Measurements from ENCODE around the gene PLP1.
"Not testable (repeated sequence)": the region's sequence is repeated elsewhere in the genome, so short reads cannot be mapped to it uniquely, and the experiment has no call there.

The PLP1 gene

GRCh38 chrX:103780336-103781061 is 3.9 kb downstream of the PLP1 start:
- no peak for DNase-seq (ENCODE audit: low spot score)

- DNase-seq (ENCODE audit: low spot score), result no peak
Measured at GRCh38 chrX:103781062-103781402, 4.4 kb downstream of the PLP1 start.

GRCh38 chrX:103781706-103782105 is 5.1 kb downstream of the PLP1 start:
- no peak for DNase-seq (ENCODE audit: low spot score)

- no peak for DNase-seq (ENCODE audit: low spot score)
Measured at GRCh38 chrX:103782640-103783039, 6.0 kb downstream of the PLP1 start.

GRCh38 chrX:103783196-103783595 is 6.6 kb downstream of the PLP1 start:
- DNase-seq (ENCODE audit: low spot score), result no peak

- no peak for DNase-seq (ENCODE audit: low spot score)
Measured at GRCh38 chrX:103783971-103784370, 7.3 kb downstream of the PLP1 start.

- no peak for DNase-seq (ENCODE audit: low spot score)
Measured at GRCh38 chrX:103789004-103789403, 12.4 kb downstream of the PLP1 start.

- no peak for DNase-seq (ENCODE audit: low spot score)
Measured at GRCh38 chrX:103791228-103791627, 14.6 kb downstream of the PLP1 start.

GRCh38 chrX:103791826-103792485 is 15.3 kb downstream of the PLP1 start:
- no peak for DNase-seq (ENCODE audit: low spot score)

GRCh38 chrX:103792916-103793544 is 16.4 kb downstream of the PLP1 start:
- no peak for DNase-seq (ENCODE audit: low spot score)

- no peak for DNase-seq (ENCODE audit: low spot score)
Measured at GRCh38 chrX:103793545-103793940, 16.9 kb downstream of the PLP1 start.

GRCh38 chrX:103794119-103794518 is 17.5 kb downstream of the PLP1 start:
- DNase-seq (ENCODE audit: low spot score), result no peak

GRCh38 chrX:103797691-103798090 is 21.1 kb downstream of the PLP1 start:
- no peak for DNase-seq (ENCODE audit: low spot score)

GRCh38 chrX:103800318-103800717 is 23.7 kb downstream of the PLP1 start:
- DNase-seq (ENCODE audit: low spot score), result no peak

- no peak for DNase-seq (ENCODE audit: low spot score)
Measured at GRCh38 chrX:103805860-103806259, 29.2 kb downstream of the PLP1 start.

- no peak for DNase-seq (ENCODE audit: low spot score)
Measured at GRCh38 chrX:103806862-103807474, 30.3 kb downstream of the PLP1 start.

GRCh38 chrX:103811858-103812257 is 35.2 kb downstream of the PLP1 start:
- DNase-seq (ENCODE audit: low spot score), result no peak

- not testable (repeated sequence) for DNase-seq (ENCODE audit: low spot score)
Measured at GRCh38 chrX:103817101-103817500, 40.5 kb downstream of the PLP1 start.

GRCh38 chrX:103817502-103817901 is 40.9 kb downstream of the PLP1 start:
- no peak for DNase-seq (ENCODE audit: low spot score)

- no peak for DNase-seq (ENCODE audit: low spot score)
Measured at GRCh38 chrX:103818842-103819619, 42.4 kb downstream of the PLP1 start.

GRCh38 chrX:103820802-103821201 is 44.2 kb downstream of the PLP1 start:
- not testable (repeated sequence) for DNase-seq (ENCODE audit: low spot score)

GRCh38 chrX:103823591-103823990 is 47.0 kb downstream of the PLP1 start:
- DNase-seq (ENCODE audit: low spot score), result no peak
